K562 (cell line): Measurements from ENCODE around the gene SIKE1.

Experiments used
- ASH1L ChIP-seq: fragments of 450-650 bp; IDR thresholded peaks from 2 replicates; pipeline ENCODE4 v1.6.1; 2018; ENCODE audit warnings: borderline replicate concordance, mild to moderate bottlenecking, low read depth; ENCODE audit not compliant: partially characterized antibody
- CHD2 ChIP-seq: IDR thresholded peaks from 2 replicates; pipeline ENCODE4 v1.6.1; 2011; ENCODE audit warnings: low read depth, low read length
- ETS2 ChIP-seq: IDR thresholded peaks from 2 replicates; pipeline ENCODE4 v1.6.1; 2016; ENCODE audit warnings: borderline replicate concordance, missing genetic modification characterization, mild to moderate bottlenecking, moderate library complexity, missing compliant biosample characterization; ENCODE audit not compliant: poor library complexity, severe bottlenecking
- EZH2 ChIP-seq: IDR thresholded peaks from 2 replicates; pipeline ENCODE4 v1.6.1; 2012; ENCODE audit warnings: low read depth, mild to moderate bottlenecking, inconsistent platforms, low read length, borderline replicate concordance
- GTF2A2 ChIP-seq: IDR thresholded peaks from 2 replicates; pipeline ENCODE4 v1.6.1; 2016; ENCODE audit warnings: mild to moderate bottlenecking, missing genetic modification characterization, missing compliant biosample characterization
- KDM1A ChIP-seq, 2 experiments: fragments of 450-650 bp; IDR thresholded peaks; 2 replicates each; pipeline ENCODE4 v1.6.1; 2016; ENCODE audit warnings: mild to moderate bottlenecking in 2 of 2
- SAFB2 ChIP-seq: fragments of 200-400 bp; formaldehyde crosslinking; IDR thresholded peaks from 2 replicates; pipeline ENCODE4 v1.6.1; 2018; ENCODE audit warnings: borderline replicate concordance, low read length, low read depth, moderate library complexity; ENCODE audit not compliant: severe bottlenecking
- SLC30A9 ChIP-seq: fragments of 250-450 bp; sonication (Bioruptor Pico); IDR thresholded peaks from 2 replicates; pipeline ENCODE4 v1.8.0; 2022; ENCODE audit warnings: mild to moderate bottlenecking, moderate library complexity
- ZFP36 ChIP-seq: fragments of 150-350 bp; IDR thresholded peaks from 2 replicates; pipeline ENCODE4 v1.6.1; 2018; ENCODE audit warnings: low read length, low read depth; ENCODE audit not compliant: partially characterized antibody
- ZNF24 ChIP-seq: fragments of 450-650 bp; IDR thresholded peaks from 2 replicates; pipeline ENCODE4 v1.6.1; 2016
- TF ChIP-seq, protein P1 (sequence below): sonication (generic); formaldehyde crosslinking; IDR thresholded peaks from 2 replicates; pipeline ENCODE4 v1.9.0; 2022; ENCODE audit warnings: mild to moderate bottlenecking, missing genetic modification reagents
- TF ChIP-seq, protein P2 (sequence below), 3 experiments: IDR thresholded peaks in 2 of 3; conservative IDR thresholded peaks in 1 of 3; 2 replicates each; pipeline ENCODE4 v1.5.1; 2011 to 2012; ENCODE audit warnings: low read length in 3 of 3, mild to moderate bottlenecking in 3 of 3, control low read depth in 2 of 3, improper control_type of control experiment in 1 of 3, inconsistent platforms in 1 of 3, low read depth in 1 of 3, mixed read lengths in 1 of 3, moderate library complexity in 1 of 3; ENCODE audit not compliant: insufficient read depth in 2 of 3

DNA sequence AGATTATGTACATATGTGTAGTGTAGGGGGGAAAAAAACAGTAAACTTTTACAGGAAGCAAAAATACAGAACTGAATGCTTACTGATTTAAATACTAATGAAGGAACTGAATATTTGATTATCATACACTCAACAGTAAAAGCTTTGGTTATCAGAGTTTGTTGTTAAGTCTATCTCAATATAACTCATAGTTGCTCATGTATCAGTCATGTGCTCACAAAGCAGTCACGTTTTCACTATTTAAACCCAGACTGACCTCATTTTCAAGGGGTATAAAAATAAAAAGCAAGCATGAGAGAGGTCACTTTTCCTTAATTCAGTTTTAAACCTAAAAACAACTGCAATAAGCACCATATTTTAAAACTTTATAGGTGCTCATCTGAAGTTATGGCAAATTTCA lies 57.0 kb downstream of the SIKE1 start:
- TF ChIP-seq CHD2 (no peak), ZNF24 (no peak), ASH1L (no peak), SAFB2 (no peak), ETS2 (tag) (no peak), KDM1A (IDR thresholded peaks at IDR 0.05) (no peak), EZH2 (no peak), GTF2A2 (no peak), ZFP36 (no peak), SLC30A9 (CRISPR knock-in tag) (no peak)
- TF ChIP-seq, protein P1, sequence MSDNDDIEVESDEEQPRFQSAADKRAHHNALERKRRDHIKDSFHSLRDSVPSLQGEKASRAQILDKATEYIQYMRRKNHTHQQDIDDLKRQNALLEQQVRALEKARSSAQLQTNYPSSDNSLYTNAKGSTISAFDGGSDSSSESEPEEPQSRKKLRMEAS = no peak
- TF ChIP-seq, protein P2, sequence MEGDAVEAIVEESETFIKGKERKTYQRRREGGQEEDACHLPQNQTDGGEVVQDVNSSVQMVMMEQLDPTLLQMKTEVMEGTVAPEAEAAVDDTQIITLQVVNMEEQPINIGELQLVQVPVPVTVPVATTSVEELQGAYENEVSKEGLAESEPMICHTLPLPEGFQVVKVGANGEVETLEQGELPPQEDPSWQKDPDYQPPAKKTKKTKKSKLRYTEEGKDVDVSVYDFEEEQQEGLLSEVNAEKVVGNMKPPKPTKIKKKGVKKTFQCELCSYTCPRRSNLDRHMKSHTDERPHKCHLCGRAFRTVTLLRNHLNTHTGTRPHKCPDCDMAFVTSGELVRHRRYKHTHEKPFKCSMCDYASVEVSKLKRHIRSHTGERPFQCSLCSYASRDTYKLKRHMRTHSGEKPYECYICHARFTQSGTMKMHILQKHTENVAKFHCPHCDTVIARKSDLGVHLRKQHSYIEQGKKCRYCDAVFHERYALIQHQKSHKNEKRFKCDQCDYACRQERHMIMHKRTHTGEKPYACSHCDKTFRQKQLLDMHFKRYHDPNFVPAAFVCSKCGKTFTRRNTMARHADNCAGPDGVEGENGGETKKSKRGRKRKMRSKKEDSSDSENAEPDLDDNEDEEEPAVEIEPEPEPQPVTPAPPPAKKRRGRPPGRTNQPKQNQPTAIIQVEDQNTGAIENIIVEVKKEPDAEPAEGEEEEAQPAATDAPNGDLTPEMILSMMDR (IDR thresholded peaks at IDR 0.05 in 2 of 3, conservative IDR thresholded peaks at IDR 0.05 in 1 of 3; ENCODE audit: insufficient read depth in 2 of 3, low read depth in 1 of 3, low read length in 3 of 3) = no peak
